Measurements from ENCODE around the gene TMEM161A.

TMEM161A gene

DNA sequence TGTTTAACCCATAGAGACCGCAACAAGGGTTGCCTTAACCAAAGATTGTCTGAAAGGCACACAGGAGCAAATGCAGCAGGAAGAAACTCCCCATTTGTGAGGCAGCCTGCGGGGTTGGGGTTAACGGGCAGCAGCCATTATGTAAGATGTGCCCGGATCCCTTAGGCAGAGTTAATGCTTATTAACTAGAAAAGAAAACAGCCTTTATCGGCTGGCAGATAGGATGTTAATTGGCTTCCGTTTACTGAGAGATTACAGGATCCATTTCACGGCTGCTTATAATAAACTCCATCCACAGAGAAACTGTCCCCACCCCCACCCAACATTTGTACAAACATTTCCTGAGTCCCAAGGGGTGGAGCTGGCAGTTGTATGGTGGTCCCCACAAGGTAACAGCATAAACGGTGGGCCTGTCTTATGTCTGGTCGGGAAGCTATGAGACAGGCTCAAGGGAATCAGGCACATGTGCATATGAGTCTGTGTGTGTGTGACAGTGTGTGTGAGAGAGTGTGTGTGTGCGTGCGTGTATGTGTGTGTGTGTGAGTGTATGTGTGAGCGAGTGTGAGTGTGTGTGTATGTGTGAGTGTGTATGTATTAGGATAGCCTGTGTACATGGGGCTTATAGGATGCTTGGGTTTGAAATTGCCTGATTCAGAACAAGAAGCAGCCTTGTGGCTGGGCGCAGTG lies 63.9 kb downstream of the TMEM161A start:
- Histone ChIP-seq H2AFZ (ENCODE audit: insufficient read depth, low read length, poor library complexity) (no peak overlapping the region), H3K36me3 (ENCODE audit: control insufficient read depth in 1 of 2, insufficient read depth in 2 of 2, low read length in 2 of 2) (no peaks in the 10 kb centered on the region), H3K27ac (ENCODE audit: low read depth, low read length) (no peak overlapping the region)

DNA sequence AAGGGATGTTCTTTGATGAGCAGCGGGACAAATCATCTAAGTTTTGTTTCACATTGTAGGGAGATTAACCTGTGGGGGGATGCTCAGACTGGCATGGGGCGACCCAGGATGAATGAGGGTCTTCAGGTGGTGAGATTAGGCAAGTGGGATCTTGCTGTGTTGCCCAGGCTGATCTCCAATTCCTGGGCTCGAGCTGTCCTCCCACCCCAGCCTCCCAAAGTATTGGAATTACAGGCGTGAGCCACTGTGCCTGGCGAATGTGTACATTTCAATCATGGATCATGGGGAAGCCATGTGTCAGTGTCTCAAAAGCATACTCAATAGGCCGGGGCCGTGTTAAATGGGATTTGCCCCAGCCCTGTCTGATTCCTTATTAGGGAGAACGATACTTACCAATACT lies 66.4 kb downstream of the TMEM161A start:
- H3K27ac ChIP-seq (ENCODE audit: low read depth, low read length) = no peak overlapping the region
- no peak overlapping the region for H2BK12ac ChIP-seq (ENCODE audit: low read length)
- H4K12ac ChIP-seq (ENCODE audit: low read depth, low read length) = no peak overlapping the region
- no peaks in the 10 kb centered on the region for H3K27me3 ChIP-seq (ENCODE audit: insufficient read depth, low read length)
- no peak overlapping the region for H3K4ac ChIP-seq (ENCODE audit: low read depth, low read length)
- H3K23ac ChIP-seq (ENCODE audit: low read length) = no peak overlapping the region
- no peaks in the 10 kb centered on the region for H3K4me1 ChIP-seq (ENCODE audit: control insufficient read depth in 1 of 2, insufficient read depth in 2 of 2, low read length in 2 of 2)
- H4K8ac ChIP-seq (ENCODE audit: low read depth, low read length) = no peak overlapping the region
- H3K14ac ChIP-seq (ENCODE audit: low read length) = no peak overlapping the region
- H3K79me1 ChIP-seq (ENCODE audit: low read length) = no peaks in the 10 kb centered on the region
- no CpG with 5 or more reads among the region's 8 CpGs for WGBS (ENCODE audit: extremely low coverage, insufficient coverage, insufficient read length)
- H3K4me3 ChIP-seq (ENCODE audit: low read depth, low read length) = no peak overlapping the region
- no peak overlapping the region for H3K4me2 ChIP-seq (ENCODE audit: low read length)
- no peaks in the 10 kb centered on the region for H3K79me2 ChIP-seq (ENCODE audit: control insufficient read depth, insufficient read depth, low read length, poor library complexity)
- peaks cover 1% of the 10 kb centered on the region for H3K9me3 ChIP-seq (ENCODE audit: insufficient read depth, low read depth, low read length)
- no peak overlapping the region for H2AK5ac ChIP-seq (ENCODE audit: low read length)
- no peak overlapping the region for H2BK5ac ChIP-seq (ENCODE audit: low read depth, low read length, poor library complexity)
- no peak overlapping the region for H2BK120ac ChIP-seq (ENCODE audit: insufficient read depth, low read length, poor library complexity)
- no peak overlapping the region for H3K9ac ChIP-seq (ENCODE audit: low read length)
- H3K18ac ChIP-seq (ENCODE audit: low read length) = no peak overlapping the region
- H2AFZ ChIP-seq (ENCODE audit: insufficient read depth, low read length, poor library complexity) = no peak overlapping the region
- no peak for DNase-seq
- no peaks in the 10 kb centered on the region for H3K36me3 ChIP-seq (ENCODE audit: control insufficient read depth in 1 of 2, insufficient read depth in 2 of 2, low read length in 2 of 2)
- no peak overlapping the region for H4K91ac ChIP-seq (ENCODE audit: low read depth, low read length)

More for the DNA sequence above, 63.9 kb downstream of the TMEM161A start:
- H4K8ac ChIP-seq (ENCODE audit: low read depth, low read length) = no peak overlapping the region
- no peak overlapping the region for H3K9ac ChIP-seq (ENCODE audit: low read length)
- no peaks in the 10 kb centered on the region for H3K79me2 ChIP-seq (ENCODE audit: control insufficient read depth, insufficient read depth, low read length, poor library complexity)
- H3K27me3 ChIP-seq (ENCODE audit: insufficient read depth, low read length) = no peaks in the 10 kb centered on the region
- H3K4me2 ChIP-seq (ENCODE audit: low read length) = no peak overlapping the region
- H3K14ac ChIP-seq (ENCODE audit: low read length) = no peak overlapping the region
- no peak overlapping the region for H3K4ac ChIP-seq (ENCODE audit: low read depth, low read length)
- H4K12ac ChIP-seq (ENCODE audit: low read depth, low read length) = no peak overlapping the region
- H3K23ac ChIP-seq (ENCODE audit: low read length) = no peak overlapping the region
- H2AK5ac ChIP-seq (ENCODE audit: low read length) = no peak overlapping the region
- WGBS (ENCODE audit: extremely low coverage, insufficient coverage, insufficient read length) = 100% methylated on average over 3 of the region's 13 CpGs
- H3K4me1 ChIP-seq (ENCODE audit: control insufficient read depth in 1 of 2, insufficient read depth in 2 of 2, low read length in 2 of 2) = no peaks in the 10 kb centered on the region
- H3K79me1 ChIP-seq (ENCODE audit: low read length) = no peaks in the 10 kb centered on the region
- H2BK5ac ChIP-seq (ENCODE audit: low read depth, low read length, poor library complexity) = no peak overlapping the region
- no peak overlapping the region for H3K18ac ChIP-seq (ENCODE audit: low read length)
- H2BK120ac ChIP-seq (ENCODE audit: insufficient read depth, low read length, poor library complexity) = no peak overlapping the region
- no peak overlapping the region for H4K91ac ChIP-seq (ENCODE audit: low read depth, low read length)
- no peak overlapping the region for H3K4me3 ChIP-seq (ENCODE audit: low read depth, low read length)
- no peak for DNase-seq
- H3K9me3 ChIP-seq (ENCODE audit: insufficient read depth, low read depth, low read length) = peaks cover 4% of the 10 kb centered on the region
- no peak overlapping the region for H2BK12ac ChIP-seq (ENCODE audit: low read length)
